HepG2 (cell line): ENCODE results near the gene ESYT1. TPM values are rescaled to one million over a fixed set of nuclear protein-coding genes. Genes with fewer than 3 reads are reported as not detected.

Experiments
- KAT7 ChIP-seq: IDR thresholded peaks from 2 replicates; pipeline ENCODE4 v1.6.1; 2018; ENCODE audit warnings: borderline replicate concordance, missing compliant biosample characterization
- NFYC ChIP-seq: IDR thresholded peaks from 2 replicates; pipeline ENCODE4 v1.6.1; 2016; ENCODE audit warnings: missing genetic modification reagents, missing compliant biosample characterization
- REST ChIP-seq, 2 experiments: IDR thresholded peaks; 2 replicates each; pipeline ENCODE4 v1.6.1; 2011 to 2012; ENCODE audit warnings: low read length in 2 of 2, borderline replicate concordance in 1 of 2, low read depth in 1 of 2, mild to moderate bottlenecking in 1 of 2, moderate library complexity in 1 of 2
- TCF7 ChIP-seq: sonication (generic); IDR thresholded peaks from 2 replicates; pipeline ENCODE4 v1.6.1; 2016; ENCODE audit warnings: antibody characterized with exemption, low read depth
- ZBTB40 ChIP-seq, 2 experiments: fragments of 450-650 bp in 1 of 2; sonication (generic) in 1 of 2; formaldehyde crosslinking in 1 of 2; IDR thresholded peaks; 2 replicates each; pipeline versions ENCODE4 v1.6.1 to v1.8.0; 2016 to 2022; ENCODE audit warnings: antibody characterized with exemption in 1 of 2, mild to moderate bottlenecking in 1 of 2, missing genetic modification reagents in 1 of 2
- ZBTB7B ChIP-seq: sonication (generic); formaldehyde crosslinking; IDR thresholded peaks from 2 replicates; pipeline ENCODE4 v1.4.0; 2020; ENCODE audit warnings: missing genetic modification reagents
- ZFYVE20 ChIP-seq: sonication (generic); formaldehyde crosslinking; IDR thresholded peaks from 2 replicates; pipeline ENCODE4 v1.8.0; 2023; ENCODE audit warnings: low read depth, mild to moderate bottlenecking, moderate library complexity, missing genetic modification reagents, borderline replicate concordance
- ZMYM2 ChIP-seq: sonication (generic); formaldehyde crosslinking; IDR thresholded peaks from 2 replicates; pipeline ENCODE4 v1.8.0; 2022; ENCODE audit warnings: mild to moderate bottlenecking, missing genetic modification reagents
- ZNF263 ChIP-seq: sonication (generic); formaldehyde crosslinking; IDR thresholded peaks from 2 replicates; pipeline ENCODE4 v1.4.0; 2020; ENCODE audit warnings: missing genetic modification reagents
- ZNF619 ChIP-seq: sonication (generic); formaldehyde crosslinking; IDR thresholded peaks from 2 replicates; pipeline ENCODE4 v1.4.0; 2020; ENCODE audit warnings: mild to moderate bottlenecking, missing genetic modification reagents
- ZNF816 ChIP-seq: sonication (generic); formaldehyde crosslinking; IDR thresholded peaks from 2 replicates; pipeline ENCODE4 v1.8.0; 2022; ENCODE audit warnings: missing genetic modification reagents, mild to moderate bottlenecking, borderline replicate concordance
- polyA plus RNA-seq, 8 experiments: library from polyadenylated mRNA; depleted of rRNA in 3 of 8; stranded (reverse) in 7 of 8; unstranded in 1 of 8; fragments of >200 nt; fragmentation: Illumina TruSeq in 4 of 8; extraction: Trizol in 4 of 8; gene quantifications; 2 replicates each; pipeline versions ENCODE4 v1.2.1 to v1.2.3, GENCODE V29; 2011 to 2016; ENCODE audit warnings: low read depth in 4 of 8, missing spikeins in 1 of 8, mixed read lengths in 1 of 8; ENCODE audit not compliant: insufficient read depth in 1 of 8
- total RNA-seq, 5 experiments: library from RNA; depleted of rRNA; stranded (reverse); fragments of >200 nt; fragmentation: Illumina TruSeq; extraction: Trizol; gene quantifications; 2 replicates each; pipeline ENCODE4 v1.2.3, GENCODE V29; 2016; ENCODE audit warnings: low read depth in 1 of 5
- TF ChIP-seq, protein P1 (sequence below), 2 experiments: fragments of 450-650 bp in 1 of 2; sonication (generic) in 1 of 2; formaldehyde crosslinking; IDR thresholded peaks; 2 replicates each; pipeline versions ENCODE4 v1.5.0 to v1.8.0; 2020 to 2022; ENCODE audit warnings: mild to moderate bottlenecking in 1 of 2, missing genetic modification reagents in 1 of 2

Gene ESYT1
- total and polyA plus RNA-seq, 2 of the 13 experiments (the other 11 are each of a cell fraction or from before 2014, with no cell fraction given) = 66.9 to 71.0 TPM

GRCh38 chr12:56080556-56081138 is 47.4 kb upstream of the ESYT1 start (continued):
- TF ChIP-seq ZBTB40 (IDR thresholded peaks at IDR 0.05) (no peak), ZBTB40 (CRISPR knock-in tag; IDR thresholded peaks at IDR 0.05) (peak; percentile 20; the same call in 1 of the 2 replicates), ZNF816 (CRISPR knock-in tag) (0 out of 2 replicates have a peak, but pooled peaks have one; percentile 10), ZMYM2 (CRISPR knock-in tag) (peak; percentile 85), TCF7 (peak; percentile 10; the same call in 1 of the 2 replicates), KAT7 (CRISPR knock-in tag) (peak; percentile 69; the same call in 1 of the 2 replicates), ZNF619 (CRISPR knock-in tag) (no peak), NFYC (CRISPR knock-in tag) (peak; percentile 23; the same call in 1 of the 2 replicates), ZNF263 (CRISPR knock-in tag) (peak; percentile 91), ZFYVE20 (no peak), ZBTB7B (CRISPR knock-in tag) (peak; percentile 79), REST (IDR thresholded peaks at IDR 0.05; ENCODE audit: borderline replicate concordance in 1 of 2, low read depth in 1 of 2, low read length in 2 of 2) (peak in 1 of 2 experiments; percentile 43; a peak in 1 of 4 replicates)
- TF ChIP-seq, protein P1, sequence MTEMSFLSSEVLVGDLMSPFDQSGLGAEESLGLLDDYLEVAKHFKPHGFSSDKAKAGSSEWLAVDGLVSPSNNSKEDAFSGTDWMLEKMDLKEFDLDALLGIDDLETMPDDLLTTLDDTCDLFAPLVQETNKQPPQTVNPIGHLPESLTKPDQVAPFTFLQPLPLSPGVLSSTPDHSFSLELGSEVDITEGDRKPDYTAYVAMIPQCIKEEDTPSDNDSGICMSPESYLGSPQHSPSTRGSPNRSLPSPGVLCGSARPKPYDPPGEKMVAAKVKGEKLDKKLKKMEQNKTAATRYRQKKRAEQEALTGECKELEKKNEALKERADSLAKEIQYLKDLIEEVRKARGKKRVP (CRISPR knock-in tag; IDR thresholded peaks at IDR 0.05) = peak in 1 of 2 experiments; percentile 74; a peak in 2 of 4 replicates
